HG03575 (cell line): Measurements from ENCODE around the gene MINDY4.

Experiments
- ATAC-seq: cut with Tn5 transposase; IDR thresholded peaks from one replicate; pipeline ENCODE4 v1.9.1; 2021; ENCODE audit not compliant: unreplicated experiment, insufficient number of reproducible peaks, low FRiP score; ENCODE audit errors: extremely low read depth

Gene MINDY4

GRCh38 chr7:30862995-30863705, 91.9 kb downstream of the MINDY4 start:
- ATAC-seq, result no peak

DNA sequence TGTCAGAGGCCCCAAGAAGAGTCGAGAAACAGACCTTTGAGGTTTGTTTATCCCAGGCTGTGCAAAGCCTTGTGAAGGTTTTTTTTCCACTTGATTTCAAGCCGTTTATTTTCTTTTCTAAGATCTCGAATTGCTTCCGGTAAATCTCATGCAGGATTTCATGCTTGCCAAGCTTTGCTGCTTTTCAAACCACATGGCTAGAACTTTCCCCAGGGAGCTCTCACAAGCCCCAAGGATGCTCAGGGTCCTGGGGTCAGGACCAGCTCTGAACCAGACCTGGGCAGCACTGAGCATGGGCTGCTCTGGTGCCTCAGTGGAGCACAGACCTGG, 92.5 kb downstream of the MINDY4 start:
- no peak for ATAC-seq

DNA sequence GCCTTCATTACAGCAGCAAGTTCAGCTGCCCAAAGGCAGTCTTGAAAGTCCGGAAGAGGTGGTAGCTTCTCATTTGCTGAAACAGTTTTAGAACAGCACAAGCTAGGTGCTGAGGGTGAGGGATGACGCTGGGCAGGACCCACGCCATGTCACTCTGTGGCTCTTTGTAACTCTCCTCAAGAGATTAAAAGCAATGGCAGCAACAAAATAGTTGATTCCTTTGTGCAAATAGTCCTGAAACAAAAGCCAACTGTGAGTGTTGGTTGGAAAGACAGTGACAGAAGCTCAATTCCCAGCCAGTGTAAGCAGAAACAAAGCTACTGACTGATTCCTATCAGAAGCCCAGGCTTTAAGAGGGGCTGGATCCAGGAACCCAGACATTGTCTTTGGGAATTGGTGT, 92.9 kb downstream of the MINDY4 start:
- no peak for ATAC-seq

GRCh38 chr7:30865076-30865475, 93.9 kb downstream of the MINDY4 start:
- ATAC-seq, result no peak

DNA sequence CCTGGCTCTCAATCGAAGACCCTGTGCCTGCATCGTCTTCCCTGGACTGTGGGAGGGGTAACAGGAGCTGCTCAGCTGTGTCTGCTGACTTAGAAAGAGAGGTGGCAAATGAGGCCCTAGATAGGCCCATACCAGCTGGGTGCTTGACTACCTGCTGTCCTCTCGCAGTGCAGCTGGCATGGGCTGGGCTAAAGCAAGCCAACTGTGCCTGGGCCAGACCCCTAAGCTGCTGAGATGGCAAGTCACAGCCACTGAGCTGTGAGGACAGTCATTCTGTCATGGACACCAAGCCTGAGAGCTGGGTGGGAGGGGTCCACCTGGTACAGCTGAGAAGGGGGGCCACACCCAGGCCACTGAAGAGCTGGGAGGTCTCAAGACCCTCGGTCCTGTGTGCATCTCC, 94.6 kb downstream of the MINDY4 start:
- ATAC-seq, result no peak

DNA sequence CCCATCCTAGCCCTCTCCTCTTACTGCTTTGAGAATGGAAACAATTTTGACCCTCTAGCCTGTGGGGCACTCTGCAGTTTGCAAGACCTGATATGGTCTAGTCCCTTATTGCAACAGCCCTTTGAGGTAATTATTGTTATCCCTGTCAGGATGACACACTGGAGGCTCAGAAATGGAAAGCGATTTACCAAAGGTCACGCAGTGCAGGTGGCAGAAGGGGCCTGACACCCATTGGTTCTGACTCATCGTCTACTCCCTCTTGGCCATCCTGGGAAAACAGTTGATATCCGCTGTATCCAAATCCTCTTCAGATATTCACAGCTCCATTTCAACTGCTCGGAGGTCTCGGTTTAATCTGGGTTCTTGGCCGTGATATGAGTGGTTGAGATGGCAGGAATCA, 95.7 kb downstream of the MINDY4 start:
- ATAC-seq, result no peak

DNA sequence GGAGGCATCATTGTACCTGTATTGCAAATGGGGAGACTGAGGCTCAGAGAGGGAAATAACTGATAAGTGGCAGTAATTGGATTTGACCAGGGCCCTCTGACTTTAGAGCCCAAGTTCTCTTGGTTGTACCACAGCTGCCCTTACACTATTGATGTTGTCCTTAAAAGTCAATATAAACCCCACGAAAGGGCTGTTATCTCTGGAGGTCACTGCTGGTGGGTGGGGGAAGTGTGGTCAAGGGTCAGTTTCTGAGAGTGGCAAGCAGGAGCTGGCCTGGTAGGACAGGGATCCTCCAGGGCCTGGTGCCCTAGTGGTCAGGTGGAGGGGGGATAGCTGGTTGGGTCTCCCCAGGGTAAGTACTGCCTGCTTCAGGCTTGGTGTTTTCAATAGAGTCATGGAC, 96.3 kb downstream of the MINDY4 start:
- no peak for ATAC-seq

GRCh38 chr7:30869794-30870611, 98.8 kb downstream of the MINDY4 start:
- no peak for ATAC-seq

DNA sequence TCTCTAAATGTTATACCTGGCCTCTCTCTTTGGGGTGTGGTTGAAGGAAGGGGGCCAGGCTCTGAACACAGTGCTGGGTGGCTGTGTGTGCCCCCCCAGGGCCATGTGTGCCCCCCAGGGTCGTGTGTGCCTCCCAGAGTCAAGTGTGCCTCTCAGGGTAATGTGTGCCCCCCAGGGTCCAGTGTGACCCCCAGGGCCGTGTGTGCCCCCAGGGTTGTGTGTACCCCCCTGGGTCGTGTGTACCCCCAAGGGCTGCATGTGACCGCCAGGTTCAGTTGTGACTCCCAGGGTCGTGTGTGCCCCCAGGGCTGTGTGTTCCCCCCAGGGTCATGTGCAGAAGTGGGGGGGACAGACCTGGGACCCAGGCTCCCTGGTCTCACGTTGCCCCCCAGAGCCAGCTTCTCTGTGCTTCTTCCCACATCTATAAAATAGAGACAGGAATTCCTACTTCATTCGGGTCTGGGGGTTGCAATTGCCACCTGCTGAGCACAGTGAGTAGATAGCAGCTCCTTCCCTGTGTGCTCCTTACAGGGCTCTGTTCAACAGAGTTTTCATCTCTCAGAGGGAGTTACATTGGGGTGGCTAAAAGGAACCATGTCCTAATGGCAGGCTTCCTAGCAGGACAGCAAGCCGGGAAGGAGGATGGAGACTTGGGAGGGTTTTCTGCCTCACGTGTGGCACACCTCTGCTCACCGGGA, 99.8 kb downstream of the MINDY4 start:
- no peak for ATAC-seq

GRCh38 chr7:30871655-30872054, 100.4 kb downstream of the MINDY4 start:
- ATAC-seq, result no peak

DNA sequence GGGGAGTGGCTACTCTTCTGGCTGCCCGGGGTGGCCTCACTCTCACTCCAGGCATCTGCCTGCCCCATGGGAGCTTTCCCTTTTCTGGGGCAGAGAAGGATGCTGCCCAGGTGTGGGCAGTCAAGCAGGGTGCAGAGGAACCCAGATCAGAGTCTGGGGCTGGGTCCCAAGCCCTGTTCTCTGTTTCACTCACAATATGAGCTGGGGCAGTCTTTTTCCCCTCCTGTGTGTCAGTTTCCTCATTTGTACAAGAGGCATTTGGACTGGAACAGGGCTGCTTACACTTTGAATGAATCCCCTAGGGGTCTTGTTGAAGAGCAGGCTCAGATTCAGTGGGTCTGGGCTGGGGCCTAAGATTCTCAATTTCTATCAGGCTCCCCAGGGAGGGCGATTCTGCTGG, 102.0 kb downstream of the MINDY4 start:
- ATAC-seq, result no peak

- no peak for ATAC-seq
These were observed 102.4 kb downstream of the MINDY4 start for GRCh38 chr7:30873656-30874055.

DNA sequence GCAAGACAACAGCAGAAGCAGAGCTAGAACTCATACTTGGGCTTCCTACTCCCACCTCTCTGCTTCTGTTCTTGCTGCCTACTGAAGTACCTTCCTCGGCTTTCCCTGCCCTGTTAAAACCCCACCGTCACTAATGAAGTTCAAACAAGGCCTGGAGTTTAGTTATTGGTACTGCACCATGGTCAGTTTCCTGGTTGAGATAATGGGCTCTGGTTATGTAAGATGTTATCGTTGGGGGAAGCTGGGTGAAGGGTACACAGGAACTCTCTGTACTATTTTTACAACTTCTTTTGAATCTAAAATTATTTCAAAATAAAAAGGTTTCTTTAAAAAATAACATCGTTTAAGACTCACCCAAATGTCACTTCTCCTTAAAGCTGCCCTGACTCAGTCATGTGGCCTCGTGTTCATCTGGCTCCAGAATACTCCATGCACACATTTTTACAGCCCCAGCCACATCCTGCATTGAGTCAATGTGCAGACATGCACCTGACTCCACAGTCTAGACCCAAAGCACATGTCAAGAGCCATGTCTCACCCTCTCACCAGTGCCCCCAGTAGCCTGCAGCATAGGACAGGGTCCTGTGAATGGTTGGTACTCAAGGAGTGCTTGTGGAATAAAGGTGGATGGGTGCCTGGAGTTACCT, 103.6 kb downstream of the MINDY4 start:
- ATAC-seq, result no peak

- ATAC-seq, result no peak
These were observed 106.0 kb downstream of the MINDY4 start for GRCh38 chr7:30877015-30877769.

DNA sequence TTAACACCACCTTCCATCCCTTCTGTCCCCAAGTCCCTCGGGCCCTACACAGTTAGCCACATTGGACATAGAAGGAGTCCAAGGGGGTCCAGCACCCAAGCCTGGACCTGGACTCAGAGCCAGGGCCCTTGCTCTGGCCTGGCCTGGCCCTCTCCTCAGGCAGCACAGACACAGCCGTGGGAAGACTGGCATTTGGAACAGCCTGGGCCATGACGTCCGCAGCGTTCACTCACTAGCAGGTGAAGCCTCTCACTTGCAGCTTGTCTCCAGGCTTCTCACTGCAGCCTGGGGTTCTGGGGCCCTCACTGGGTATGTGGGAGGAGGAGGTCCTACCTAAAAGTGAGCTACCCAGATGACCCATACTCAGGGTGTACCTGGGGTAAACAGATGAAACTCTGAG, 106.8 kb downstream of the MINDY4 start:
- ATAC-seq, result no peak

DNA sequence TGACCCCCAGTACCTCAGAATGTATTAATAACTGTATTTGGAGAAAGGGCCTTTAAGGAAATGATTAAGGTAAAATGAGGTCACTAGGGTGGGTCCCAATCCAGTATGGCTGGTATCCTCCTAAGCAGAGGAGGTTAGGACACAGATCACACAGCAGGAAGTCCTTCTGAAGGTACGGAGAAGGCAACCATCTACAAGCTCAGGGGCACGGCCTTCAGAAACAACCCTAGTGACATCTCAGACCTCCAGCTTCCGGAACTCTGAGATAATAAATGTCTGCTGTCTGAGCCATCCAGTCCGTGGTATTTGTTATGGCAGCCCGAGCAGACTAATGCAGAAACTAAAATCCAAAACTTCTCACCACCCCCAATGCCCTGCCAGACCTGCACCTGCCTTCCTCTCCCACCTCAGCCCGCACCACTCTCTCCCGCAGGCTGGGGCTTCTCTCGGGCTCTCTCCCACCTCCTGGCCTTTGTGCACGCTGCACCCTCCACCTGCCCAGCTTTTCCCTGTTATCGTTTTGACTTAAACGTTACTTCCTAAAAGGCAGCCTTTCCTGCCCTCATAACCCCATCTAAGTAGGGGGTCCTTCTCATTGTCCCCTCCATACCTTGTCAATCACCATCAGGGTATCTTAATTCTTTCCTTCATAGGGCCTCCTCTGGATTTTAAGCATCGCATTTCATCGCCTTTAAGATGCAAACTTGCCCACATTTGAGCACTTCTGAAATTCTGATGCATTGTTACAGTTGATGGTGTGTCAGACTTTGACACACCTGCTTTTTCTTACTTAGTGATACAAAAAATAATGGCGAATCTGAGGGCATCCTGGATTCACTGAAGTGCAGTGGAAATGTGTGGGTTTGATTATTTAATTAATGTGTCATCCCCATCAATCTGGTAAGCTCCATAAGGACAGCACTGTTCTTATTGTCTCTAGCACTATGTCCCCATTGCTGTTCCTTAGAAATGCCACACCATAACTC, 108.2 kb downstream of the MINDY4 start:
- no peak for ATAC-seq

GRCh38 chr7:30880125-30880720, 109.0 kb downstream of the MINDY4 start:
- no peak for ATAC-seq

GRCh38 chr7:30880941-30881340, 109.7 kb downstream of the MINDY4 start:
- no peak for ATAC-seq
